HG03520 (cell line): ENCODE data around the gene CNKSR1.
"Not testable (repeated sequence)": the region's sequence is repeated elsewhere in the genome, so short reads cannot be mapped to it uniquely, and the experiment has no call there.

Experiments used
- ATAC-seq: cut with Tn5 transposase; IDR thresholded peaks from one replicate; pipeline ENCODE4 v1.9.1; 2021; ENCODE audit warnings: mild to moderate bottlenecking, moderate library complexity; ENCODE audit not compliant: unreplicated experiment

The CNKSR1 gene

GRCh38 chr1:26225033-26225831, 47.9 kb downstream of the CNKSR1 start:
- no peak for ATAC-seq

GRCh38 chr1:26230682-26231081, 53.4 kb downstream of the CNKSR1 start:
- ATAC-seq = not testable (repeated sequence)

DNA sequence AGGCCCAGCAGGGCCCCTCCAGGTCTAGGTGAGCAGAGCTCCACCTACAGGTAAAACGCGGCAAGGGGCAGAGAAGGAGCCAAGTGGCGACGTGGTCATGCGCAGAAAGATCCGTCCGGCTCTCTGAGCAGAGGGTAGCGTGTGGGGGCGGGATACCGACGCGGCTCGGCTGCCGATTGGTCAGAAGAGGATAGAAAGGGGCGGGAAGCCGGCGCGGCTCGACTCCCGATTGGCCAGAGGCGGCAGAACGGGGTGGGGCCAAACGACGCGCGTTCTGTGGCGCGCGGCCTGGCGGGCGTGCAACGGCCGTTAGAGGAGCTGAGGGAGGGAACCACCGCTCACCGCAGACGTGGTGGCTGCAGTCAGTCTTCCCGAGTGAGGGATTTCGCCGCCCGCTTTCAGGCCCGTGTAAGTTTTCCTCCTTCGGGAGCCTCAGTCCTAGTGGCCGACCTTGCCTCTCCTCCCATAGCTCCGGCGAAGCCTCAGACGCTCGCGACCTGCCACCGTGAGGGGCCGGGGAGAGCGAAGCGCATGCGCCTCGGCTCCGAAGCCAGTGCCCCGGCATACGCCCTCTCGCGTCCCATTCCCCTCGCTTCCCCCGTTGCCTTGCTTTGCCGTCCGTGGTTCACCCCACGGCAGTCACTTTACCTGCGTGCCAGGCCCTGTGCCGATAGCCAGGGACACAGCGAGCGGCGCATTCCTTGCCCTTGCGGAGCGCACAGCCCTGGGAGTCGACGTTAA, 56.8 kb downstream of the CNKSR1 start, which contains the start of gene CEP85:
CEP85 (plus strand) TSS at position 298 of the 741 bp plus-strand sequence. CDS start 5,584 bp downstream, outside the sequence.
- ATAC-seq = peak; percentile 75

DNA sequence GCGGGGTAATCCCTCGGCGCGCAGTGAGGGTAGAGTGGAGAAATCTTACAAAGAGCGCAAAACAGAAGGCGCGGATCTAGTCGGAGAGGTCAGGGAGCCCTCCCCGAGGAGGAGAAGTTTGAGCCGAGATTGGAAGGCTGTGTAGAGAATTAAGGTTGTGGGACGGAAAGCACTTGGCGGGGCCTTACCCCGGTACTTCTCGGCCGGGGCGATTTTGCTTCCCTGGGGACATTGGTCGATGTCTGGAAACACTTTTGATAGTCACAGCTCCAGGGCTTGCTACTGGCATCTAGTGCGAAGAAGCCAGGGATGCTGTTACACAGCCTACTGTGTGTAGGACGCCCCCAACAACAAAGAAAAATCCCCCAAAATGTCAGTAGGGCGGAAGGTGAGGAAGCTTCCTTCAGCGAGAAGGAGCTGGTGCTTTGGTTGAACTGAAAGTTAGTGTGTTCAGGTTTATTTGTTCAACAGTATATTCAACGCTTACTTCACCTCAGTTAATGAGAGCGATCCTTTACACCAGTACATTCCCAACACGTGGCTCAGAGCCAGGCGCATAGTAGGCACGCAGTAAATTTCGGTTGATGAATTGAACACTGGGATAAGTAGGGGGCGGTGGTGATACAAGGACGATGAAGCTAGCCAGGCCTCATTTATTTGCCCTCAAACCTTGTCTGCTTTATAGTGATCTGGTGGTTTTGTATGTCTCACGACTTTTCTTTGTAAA, 57.5 kb downstream of the CNKSR1 start:
- no peak for ATAC-seq

DNA sequence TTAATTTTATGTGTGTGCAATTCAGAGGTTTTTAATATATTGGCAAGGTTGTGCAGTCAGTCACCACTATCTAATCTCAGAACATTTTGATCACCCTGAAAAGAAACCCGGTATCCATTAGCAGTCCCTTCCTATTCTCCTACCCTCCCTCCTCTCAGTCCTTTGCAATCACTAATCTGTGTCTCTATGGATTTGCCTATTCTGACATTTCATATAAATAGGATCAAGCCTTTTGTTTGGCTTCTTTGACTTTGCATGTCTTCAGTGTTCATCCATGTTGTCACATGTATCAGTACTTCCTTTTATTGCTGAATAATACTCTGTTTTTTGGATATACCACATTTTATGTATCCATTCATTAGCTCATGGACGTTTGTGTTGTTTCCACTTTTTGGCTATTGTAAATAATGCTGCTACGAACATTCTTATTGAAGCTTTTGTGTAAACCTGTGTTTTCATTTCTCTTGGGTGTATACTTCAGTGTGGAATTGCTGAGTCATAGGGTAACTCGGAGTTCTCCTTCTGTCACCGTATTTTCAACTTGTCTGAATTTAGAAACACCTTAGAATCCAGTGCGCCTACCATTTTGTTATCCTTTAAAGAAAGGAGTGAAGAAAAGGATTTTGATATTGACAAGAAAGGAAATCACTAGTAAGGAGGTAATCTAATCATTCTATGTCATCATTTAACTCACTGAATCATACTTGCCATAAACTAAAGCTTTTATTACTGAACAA, 60.1 kb downstream of the CNKSR1 start:
- no peak for ATAC-seq
